ENCODE measurements around the gene SLC6A5.

GRCh38 chr11:20592741-20593140, 6.7 kb upstream of the SLC6A5 start:
- no peak for TF ChIP-seq POLR2A (IDR thresholded peaks at IDR 0.05)
- no peak for TF ChIP-seq CTCF (IDR thresholded peaks at IDR 0.05 in 4 of 5, conservative IDR thresholded peaks at IDR 0.05 in 1 of 5)
